H9 (cell line): ENCODE data around the gene GSTA5. TPM values are rescaled to one million over a fixed set of nuclear protein-coding genes. Genes with fewer than 3 reads are reported as not detected.

Source experiments
- DNase-seq: peaks from one replicate; pipeline ENCODE4 v3.0.0-alpha.2; 2017
- H2AFZ ChIP-seq: one replicate; pipeline ENCODE4 v1.6.1; 2013; ENCODE audit warnings: mild to moderate bottlenecking, low read length, control low read depth, moderate library complexity
- H2AK5ac ChIP-seq: 2 replicates; pipeline ENCODE4 v1.6.1; 2013; ENCODE audit warnings: low read length, control low read depth, mixed read lengths; ENCODE audit not compliant: insufficient read length
- H2BK120ac ChIP-seq: one replicate; pipeline ENCODE4 v1.6.1; 2013; ENCODE audit warnings: low read depth, mild to moderate bottlenecking, low read length, control low read depth, inconsistent platforms; ENCODE audit not compliant: poor library complexity, severe bottlenecking
- H2BK12ac ChIP-seq: 2 replicates; pipeline ENCODE4 v1.6.1; 2013; ENCODE audit warnings: low read length, control low read depth, mixed read lengths, low read depth; ENCODE audit not compliant: insufficient read length
- H2BK15ac ChIP-seq: 2 replicates; pipeline ENCODE4 v1.6.1; 2013; ENCODE audit warnings: low read depth, low read length, control low read depth
- H2BK20ac ChIP-seq: one replicate; pipeline ENCODE4 v1.6.1; 2013; ENCODE audit warnings: low read depth, mild to moderate bottlenecking, low read length, control low read depth, inconsistent platforms; ENCODE audit not compliant: poor library complexity, severe bottlenecking
- H2BK5ac ChIP-seq: 2 replicates; pipeline ENCODE4 v1.6.1; 2013; ENCODE audit warnings: low read length, control low read depth, mixed read lengths; ENCODE audit not compliant: insufficient read length
- H3K14ac ChIP-seq: 2 replicates; pipeline ENCODE4 v1.6.1; 2013; ENCODE audit warnings: low read length, control low read depth; ENCODE audit not compliant: insufficient read depth
- H3K18ac ChIP-seq: 2 replicates; pipeline ENCODE4 v1.6.1; 2013; ENCODE audit warnings: low read depth, mild to moderate bottlenecking, mixed read lengths, low read length, control low read depth; ENCODE audit not compliant: insufficient read length
- H3K23ac ChIP-seq: 2 replicates; pipeline ENCODE4 v1.6.1; 2013; ENCODE audit warnings: low read length, control low read depth, mixed read lengths, low read depth; ENCODE audit not compliant: insufficient read length
- H3K23me2 ChIP-seq: 2 replicates; pipeline ENCODE4 v1.6.1; 2013; ENCODE audit warnings: low read depth, mild to moderate bottlenecking, mixed read lengths, low read length, control low read depth; ENCODE audit not compliant: insufficient read length, poor library complexity, severe bottlenecking
- H3K27ac ChIP-seq: 2 replicates; pipeline ENCODE4 v1.5.1; 2013; ENCODE audit warnings: low read length, control low read depth, mixed read lengths, low read depth; ENCODE audit not compliant: insufficient read length
- H3K27me3 ChIP-seq: 2 replicates; pipeline ENCODE4 v1.6.1; 2013; ENCODE audit warnings: low read length, control low read depth, inconsistent platforms; ENCODE audit not compliant: insufficient read depth
- H3K4ac ChIP-seq: 2 replicates; pipeline ENCODE4 v1.6.1; 2013; ENCODE audit warnings: low read depth, mild to moderate bottlenecking, control low read depth, inconsistent platforms, low read length, moderate library complexity
- H3K4me1 ChIP-seq: 2 replicates; pipeline ENCODE4 v1.6.1; 2013; ENCODE audit warnings: low read length, control low read depth, inconsistent platforms; ENCODE audit not compliant: insufficient read depth
- H3K4me2 ChIP-seq: 2 replicates; pipeline ENCODE4 v1.6.1; 2013; ENCODE audit warnings: low read length, control low read depth, mixed read lengths; ENCODE audit not compliant: insufficient read length, insufficient read depth
- H3K56ac ChIP-seq: 2 replicates; pipeline ENCODE4 v1.6.1; 2013; ENCODE audit warnings: low read depth, mild to moderate bottlenecking, mixed read lengths, low read length, control low read depth; ENCODE audit not compliant: insufficient read length
- H3K79me1 ChIP-seq: 2 replicates; pipeline ENCODE4 v1.6.1; 2013; ENCODE audit warnings: low read depth, mild to moderate bottlenecking, moderate library complexity, low read length, control low read depth, inconsistent platforms; ENCODE audit not compliant: insufficient read depth, poor library complexity, severe bottlenecking
- H3K79me2 ChIP-seq: 2 replicates; pipeline ENCODE4 v1.6.1; 2013; ENCODE audit warnings: low read length, control low read depth, inconsistent platforms; ENCODE audit not compliant: insufficient read depth
- H3K9ac ChIP-seq: 2 replicates; pipeline ENCODE4 v1.6.1; 2013; ENCODE audit warnings: low read length, control low read depth, mixed read lengths; ENCODE audit not compliant: insufficient read length; ENCODE audit errors: extremely low read depth
- H3K9me3 ChIP-seq: one replicate; pipeline ENCODE4 v1.6.1; 2013; ENCODE audit warnings: low read depth, low read length, inconsistent platforms; ENCODE audit not compliant: control insufficient read depth
- H3T11ph ChIP-seq: one replicate; pipeline ENCODE4 v1.6.1; 2013; ENCODE audit warnings: mild to moderate bottlenecking, low read length, control low read depth, inconsistent platforms
- H4K20me1 ChIP-seq: one replicate; pipeline ENCODE4 v1.6.1; 2013; ENCODE audit not compliant: control insufficient read depth, insufficient read length, insufficient read depth
- H4K5ac ChIP-seq: 2 replicates; pipeline ENCODE4 v1.6.1; 2013; ENCODE audit warnings: low read depth, mild to moderate bottlenecking, mixed read lengths, low read length, control low read depth; ENCODE audit not compliant: insufficient read length
- H4K8ac ChIP-seq: replicated peaks from 2 replicates; pipeline ENCODE4 v1.6.1; 2013; ENCODE audit warnings: low read length, control low read depth, mixed read lengths, low read depth; ENCODE audit not compliant: insufficient read length
- H4K91ac ChIP-seq: 2 replicates; pipeline ENCODE4 v1.6.1; 2013; ENCODE audit warnings: low read depth, mild to moderate bottlenecking, moderate library complexity, mixed read lengths, low read length, control low read depth; ENCODE audit not compliant: insufficient read length
- H3K27ac Mint-ChIP-seq, 3 experiments: 2 replicates in 2 of 3; 3 replicates in 1 of 3; pipeline ENCODE4 v1.8.0; 2020 to 2021; ENCODE audit warnings: mixed read lengths in 3 of 3, mild to moderate bottlenecking in 1 of 3, moderate library complexity in 1 of 3
- H3K27me3 Mint-ChIP-seq: 2 replicates; pipeline ENCODE4 v1.8.0; 2021; ENCODE audit warnings: low read depth, mild to moderate bottlenecking, moderate library complexity, mixed read lengths
- H3K36me3 Mint-ChIP-seq, 3 experiments: 2 replicates in 2 of 3; 3 replicates in 1 of 3; pipeline ENCODE4 v1.8.0; 2020 to 2021; ENCODE audit warnings: low read depth in 3 of 3, mixed read lengths in 3 of 3; ENCODE audit not compliant: insufficient read depth in 1 of 3
- H3K4me1 Mint-ChIP-seq, 2 experiments: 2 replicates each; pipeline ENCODE4 v1.8.0; 2020; ENCODE audit warnings: mixed read lengths in 2 of 2
- H3K4me3 Mint-ChIP-seq, 2 experiments: 2 replicates in 1 of 2; 3 replicates in 1 of 2; pipeline ENCODE4 v1.8.0; 2020 to 2021; ENCODE audit warnings: mild to moderate bottlenecking in 2 of 2, mixed read lengths in 2 of 2, moderate library complexity in 1 of 2
- H3K9me3 Mint-ChIP-seq, 2 experiments: 2 replicates in 1 of 2; 3 replicates in 1 of 2; pipeline ENCODE4 v1.8.0; 2020; ENCODE audit warnings: mild to moderate bottlenecking in 2 of 2, mixed read lengths in 2 of 2, moderate library complexity in 1 of 2
- CTCF ChIP-seq: fragments of 200-600 bp; sonication (generic); conservative IDR thresholded peaks from 3 replicates; pipeline ENCODE4 v1.8.0; 2021; ENCODE audit warnings: antibody characterized with exemption, mild to moderate bottlenecking
- WGBS: extraction: QIAGEN DNeasy Blood & Tissue Kit; methylation state at CpG from one replicate; pipeline ENCODE4 v1.1.7; 2013; ENCODE audit warnings: missing lambda C conversion rate, low lambda C conversion rate, mixed read lengths; ENCODE audit not compliant: insufficient read length; ENCODE audit errors: extremely low coverage; 5-methylcytosine and 5-hydroxymethylcytosine counted together
- total RNA-seq: library from RNA; stranded (reverse); gene quantifications from 2 replicates; pipeline ENCODE4 v1.2.1, GENCODE V29; 2021

The GSTA5 gene
- total RNA-seq, 1 experiment from 2014 or later = not detected

GRCh38 chr6:52872031-52872430 is 31.4 kb upstream of the GSTA5 start:
- TF ChIP-seq CTCF = no peak
- Histone ChIP-seq H2BK120ac (no peak overlapping the region), H4K20me1 (no peaks in the 10 kb centered on the region), H3K14ac (no peak overlapping the region), H2BK12ac (no peak overlapping the region), H3K27ac (no peak overlapping the region), H3K9me3 (no peaks in the 10 kb centered on the region), H3K4me1 (no peaks in the 10 kb centered on the region; the same call in 1 of the 2 replicates), H4K8ac (no peak overlapping the region), H3K4me2 (no peak overlapping the region), H4K5ac (no peak overlapping the region), H3K27me3 (no peaks in the 10 kb centered on the region), H3K23me2 (no peaks in the 10 kb centered on the region), H2BK5ac (no peak overlapping the region), H2BK20ac (no peak overlapping the region), H2AK5ac (no peak overlapping the region), H3K4ac (no peak overlapping the region), H3K79me1 (no peaks in the 10 kb centered on the region), H2BK15ac (no peak overlapping the region), H3T11ph (no peak overlapping the region), H3K79me2 (no peaks in the 10 kb centered on the region), H3K56ac (no peak overlapping the region), H4K91ac (no peak overlapping the region), H3K18ac (no peak overlapping the region), H2AFZ (no peak overlapping the region), H3K9ac (no peak overlapping the region), H3K23ac (no peak overlapping the region)
- Mint-ChIP-seq H3K4me1 (peaks cover 13 to 14% of the 10 kb centered on the region in 2 experiments), H3K4me3 (no peak overlapping the region), H3K27me3 (no peaks in the 10 kb centered on the region; the same call in 1 of the 2 replicates), H3K36me3 (no peaks in the 10 kb centered on the region), H3K27ac (no peak overlapping the region), H3K9me3 (no peaks in the 10 kb centered on the region)
- no peak for DNase-seq
- WGBS = no CpG with 5 or more reads among the region's 4 CpGs
